Gastroesophageal sphincter (tissue), 3 donors: ENCODE data around the gene MAP2K2.
A peak's percentile ranks its signal among the peaks of the same experiment; 100 is the strongest.

ENCODE experiments used
- EP300 ChIP-seq: sonication (generic); formaldehyde crosslinking; IDR thresholded peaks from one replicate; pipeline ENCODE4 v1.6.1; 2017; ENCODE audit warnings: antibody characterized with exemption, mild to moderate bottlenecking
- POLR2A ChIP-seq, 2 donors: fragments of 450-650 bp; IDR thresholded peaks; one replicate each; pipeline ENCODE4 v1.6.1; 2017; ENCODE audit warnings: antibody characterized with exemption in 2 of 2, mild to moderate bottlenecking in 2 of 2, moderate library complexity in 1 of 2
- POLR2AphosphoS5 ChIP-seq: sonication (generic); formaldehyde crosslinking; IDR thresholded peaks from one replicate; pipeline ENCODE4 v1.6.1; 2017; ENCODE audit warnings: antibody characterized with exemption
- TF ChIP-seq, protein P1 (sequence below), 4 experiments: fragments of 200-600 bp in 2 of 4; fragments of 450-650 bp in 2 of 4; sonication (generic) in 1 of 4; IDR thresholded peaks; one replicate each; pipeline ENCODE4 v1.5.1; 2017 to 2019; ENCODE audit warnings: antibody characterized with exemption in 4 of 4, mild to moderate bottlenecking in 2 of 4, moderate library complexity in 2 of 4

DNA sequence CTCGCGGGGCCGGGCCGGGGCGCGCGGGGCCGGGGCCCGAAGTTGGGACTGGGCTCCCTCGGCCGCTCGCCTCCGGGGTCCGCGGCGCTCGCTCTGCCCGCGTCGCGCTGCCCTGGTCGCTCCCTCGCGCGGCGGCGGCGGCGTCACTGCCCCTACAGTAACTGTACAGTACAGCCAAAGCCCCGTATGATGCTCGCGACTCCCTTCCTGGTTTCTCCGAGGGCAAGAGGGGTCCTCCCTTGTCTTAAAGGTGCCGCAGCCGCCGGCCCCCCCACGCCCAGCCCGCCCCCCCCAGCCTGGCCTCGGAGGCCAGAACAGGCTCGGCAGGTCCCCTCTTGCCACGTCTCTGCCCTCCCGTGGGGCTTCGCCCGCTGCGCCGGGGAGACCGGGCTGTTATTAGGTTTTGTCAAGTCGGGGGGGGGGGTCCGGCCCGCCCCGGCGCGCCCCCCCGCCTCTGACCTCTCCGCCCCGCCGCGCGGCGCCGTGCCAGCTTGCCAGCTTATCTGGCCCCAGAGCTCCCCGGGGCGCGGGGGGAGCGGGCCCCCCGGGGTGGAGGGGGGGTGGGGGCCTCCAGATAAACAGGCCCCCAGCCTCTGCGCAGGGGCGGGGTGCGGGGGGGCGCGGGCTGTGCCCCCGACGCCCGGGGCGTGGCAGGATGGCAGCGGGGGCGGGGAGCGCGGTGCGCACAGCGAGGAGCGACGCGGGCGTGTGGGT, 57.1 kb downstream of the MAP2K2 start, which contains the start of gene ZBTB7A:
- TF ChIP-seq, protein P1, sequence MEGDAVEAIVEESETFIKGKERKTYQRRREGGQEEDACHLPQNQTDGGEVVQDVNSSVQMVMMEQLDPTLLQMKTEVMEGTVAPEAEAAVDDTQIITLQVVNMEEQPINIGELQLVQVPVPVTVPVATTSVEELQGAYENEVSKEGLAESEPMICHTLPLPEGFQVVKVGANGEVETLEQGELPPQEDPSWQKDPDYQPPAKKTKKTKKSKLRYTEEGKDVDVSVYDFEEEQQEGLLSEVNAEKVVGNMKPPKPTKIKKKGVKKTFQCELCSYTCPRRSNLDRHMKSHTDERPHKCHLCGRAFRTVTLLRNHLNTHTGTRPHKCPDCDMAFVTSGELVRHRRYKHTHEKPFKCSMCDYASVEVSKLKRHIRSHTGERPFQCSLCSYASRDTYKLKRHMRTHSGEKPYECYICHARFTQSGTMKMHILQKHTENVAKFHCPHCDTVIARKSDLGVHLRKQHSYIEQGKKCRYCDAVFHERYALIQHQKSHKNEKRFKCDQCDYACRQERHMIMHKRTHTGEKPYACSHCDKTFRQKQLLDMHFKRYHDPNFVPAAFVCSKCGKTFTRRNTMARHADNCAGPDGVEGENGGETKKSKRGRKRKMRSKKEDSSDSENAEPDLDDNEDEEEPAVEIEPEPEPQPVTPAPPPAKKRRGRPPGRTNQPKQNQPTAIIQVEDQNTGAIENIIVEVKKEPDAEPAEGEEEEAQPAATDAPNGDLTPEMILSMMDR (IDR thresholded peaks at IDR 0.05) = peak in 2 of 4 experiments; percentile 3 to 8
- TF ChIP-seq POLR2AphosphoS5 = peak; percentile 41
- TF ChIP-seq POLR2A (IDR thresholded peaks at IDR 0.05) = peak; percentile 22 to 34
- TF ChIP-seq EP300 = no peak
